HG02571 (cell line): ENCODE measurements around the gene OR2T35.
"Not testable (repeated sequence)": the region's sequence is repeated elsewhere in the genome, so short reads cannot be mapped to it uniquely, and the experiment has no call there.

Source experiments
- ATAC-seq: cut with Tn5 transposase; IDR thresholded peaks from one replicate; pipeline ENCODE4 v1.9.1; 2021; ENCODE audit warnings: mild to moderate bottlenecking, moderate library complexity; ENCODE audit not compliant: unreplicated experiment

Gene OR2T35

GRCh38 chr1:248645178-248645577, at the start of gene OR2T35:
OR2T35 (minus strand) TSS chr1:248645278; CDS start chr1:248639258, 6,020 bp downstream.
- ATAC-seq = not testable (repeated sequence)

- no peak for ATAC-seq
Measured at GRCh38 chr1:248691567-248692155, 46.6 kb upstream of the OR2T35 start.

GRCh38 chr1:248688527-248689298, 43.6 kb upstream of the OR2T35 start:
- ATAC-seq = peak; percentile 58

GRCh38 chr1:248686815-248687214, 41.7 kb upstream of the OR2T35 start:
- ATAC-seq = peak; percentile 84

GRCh38 chr1:248681651-248682050, 36.6 kb upstream of the OR2T35 start:
- ATAC-seq = no peak

GRCh38 chr1:248670003-248670402, 24.9 kb upstream of the OR2T35 start:
- no peak for ATAC-seq

GRCh38 chr1:248663453-248664328, 18.6 kb upstream of the OR2T35 start:
- ATAC-seq = peak; percentile 96

- peak; percentile 41 for ATAC-seq
Measured at GRCh38 chr1:248656797-248657196, 11.7 kb upstream of the OR2T35 start.

- not testable (repeated sequence) for ATAC-seq
Measured at GRCh38 chr1:248655354-248655753, 10.3 kb upstream of the OR2T35 start, which contains the start of gene OR2T27. OR2T27 (minus strand) TSS chr1:248655528; CDS start chr1:248650884, 4,644 bp downstream.

GRCh38 chr1:248648770-248649536, 3.9 kb upstream of the OR2T35 start:
- ATAC-seq = not testable (repeated sequence)

- ATAC-seq = peak; percentile 74
Measured at GRCh38 chr1:248642971-248643651, 2.0 kb downstream of the OR2T35 start.

- ATAC-seq = not testable (repeated sequence)
Measured at GRCh38 chr1:248641583-248641982, 3.5 kb downstream of the OR2T35 start.

GRCh38 chr1:248640906-248641305, 4.2 kb downstream of the OR2T35 start:
- not testable (repeated sequence) for ATAC-seq

GRCh38 chr1:248639652-248640051, 5.4 kb downstream of the OR2T35 start:
- ATAC-seq = not testable (repeated sequence)

- not testable (repeated sequence) for ATAC-seq
Measured at GRCh38 chr1:248636612-248637011, 8.5 kb downstream of the OR2T35 start.

- ATAC-seq = not testable (repeated sequence)
Measured at GRCh38 chr1:248634991-248635390, 10.1 kb downstream of the OR2T35 start, which contains the start of gene OR2T11. OR2T11 (minus strand) TSS chr1:248635091; CDS start chr1:248627128, 7,963 bp downstream.

- no peak for ATAC-seq
Measured at GRCh38 chr1:248631354-248632008, 13.6 kb downstream of the OR2T35 start.

GRCh38 chr1:248630551-248630950, 14.5 kb downstream of the OR2T35 start:
- ATAC-seq = no peak
